Ovary (tissue), 9 donors: ENCODE data around the gene LYRM4. TPM values are rescaled to one million over a fixed set of nuclear protein-coding genes. Genes with fewer than 3 reads are reported as not detected.

Experiments
- DNase-seq, 5 donors: peaks; one replicate each; pipeline ENCODE4 v3.0.0-alpha.2; 2019 to 2020
- H3K27ac ChIP-seq, 2 donors: fragments of 200-600 bp; one replicate each; pipeline versions ENCODE4 v1.5.1 to v1.8.0; 2019 to 2022
- H3K27me3 ChIP-seq: fragments of 200-600 bp; one replicate; pipeline ENCODE4 v1.8.0; 2022
- H3K36me3 ChIP-seq: fragments of 200-600 bp; sonication (generic); one replicate; pipeline ENCODE4 v1.5.1; 2019
- H3K4me1 ChIP-seq: one replicate; pipeline ENCODE4 v1.8.1; 2013; ENCODE audit warnings: mild to moderate bottlenecking, moderate library complexity; ENCODE audit not compliant: insufficient read depth
- H3K4me3 ChIP-seq: fragments of 200-600 bp; sonication (generic); one replicate; pipeline ENCODE4 v1.5.1; 2017
- H3K9me3 ChIP-seq, 2 donors: fragments of 200-600 bp in 1 of 2; sonication (generic) in 1 of 2; one replicate each; pipeline versions ENCODE4 v1.5.1 to v1.8.1; 2013 to 2019; ENCODE audit warnings: mild to moderate bottlenecking in 1 of 2, moderate library complexity in 1 of 2
- EP300 ChIP-seq: sonication (generic); formaldehyde crosslinking; IDR thresholded peaks from one replicate; pipeline ENCODE4 v1.6.1; 2017; ENCODE audit warnings: antibody characterized with exemption
- POLR2A ChIP-seq: fragments of 450-650 bp; IDR thresholded peaks from one replicate; pipeline ENCODE4 v1.6.1; 2017; ENCODE audit warnings: antibody characterized with exemption, mild to moderate bottlenecking, moderate library complexity
- WGBS, 3 donors: extraction: QIAGEN DNeasy Blood & Tissue Kit in 1 of 3; methylation state at CpG; one replicate each; pipeline versions ENCODE4 v1.1.5 to v1.1.7; 2013 to 2017; 5-methylcytosine and 5-hydroxymethylcytosine counted together
- intact Hi-C, 4 donors: fragments of 100-400 bp; cut with DNase I; formaldehyde crosslinking; loops; one replicate each; pipeline versions ENCODE4 v1.11.0 to v1.15.1; 2022 to 2023
- polyA plus RNA-seq, 2 donors: library from polyadenylated mRNA; stranded (reverse); fragments of 200-250 nt in 1 of 2; fragments of 350-450 nt in 1 of 2; fragmentation: Illumina TruSeq in 1 of 2; extraction: RNeasy Lipid Tissue Mini Kit (QIAGEN cat#74804) in 1 of 2; gene quantifications; one replicate each; pipeline ENCODE4 v1.2.3, GENCODE V29; 2013 to 2014
- total RNA-seq, 7 donors: library from RNA; depleted of rRNA in 2 of 7; stranded (reverse); fragments of >200 nt in 2 of 7; fragmentation: NEBNext Ultra II Directional in 3 of 7; extraction: Animal tissue kit (Norgen Biotek cat#: 25700) in 3 of 7; gene quantifications; one replicate each; pipeline versions ENCODE4 v1.1.0 to v1.2.4, GENCODE V29; 2016 to 2023
- TF ChIP-seq, protein P1 (sequence below), 3 donors: fragments of 450-650 bp in 2 of 3; fragments of 200-600 bp in 1 of 3; IDR thresholded peaks; one replicate each; pipeline versions ENCODE4 v1.5.1 to v1.8.0; 2016 to 2022; ENCODE audit warnings: antibody characterized with exemption in 3 of 3, mild to moderate bottlenecking in 1 of 3
- donor health status: DM: no; HTN: no; CAD: no; lungs with moderate emphysema.
- donor health status: DM: no; HTN: no; CAD: no.
- donor health status: Bipolar disorder and iron deficiency.
- donor health status: DM: yes; HTN: yes; CAD: no.
- donor health status: DM: no; HTN: no; CAD: no.
- donor health status: DM: yes; HTN: yes; CAD: no.

LYRM4 gene
- total and polyA plus RNA-seq, 9 donors, result 28.0 to 38.2 (median 33.6) TPM

DNA sequence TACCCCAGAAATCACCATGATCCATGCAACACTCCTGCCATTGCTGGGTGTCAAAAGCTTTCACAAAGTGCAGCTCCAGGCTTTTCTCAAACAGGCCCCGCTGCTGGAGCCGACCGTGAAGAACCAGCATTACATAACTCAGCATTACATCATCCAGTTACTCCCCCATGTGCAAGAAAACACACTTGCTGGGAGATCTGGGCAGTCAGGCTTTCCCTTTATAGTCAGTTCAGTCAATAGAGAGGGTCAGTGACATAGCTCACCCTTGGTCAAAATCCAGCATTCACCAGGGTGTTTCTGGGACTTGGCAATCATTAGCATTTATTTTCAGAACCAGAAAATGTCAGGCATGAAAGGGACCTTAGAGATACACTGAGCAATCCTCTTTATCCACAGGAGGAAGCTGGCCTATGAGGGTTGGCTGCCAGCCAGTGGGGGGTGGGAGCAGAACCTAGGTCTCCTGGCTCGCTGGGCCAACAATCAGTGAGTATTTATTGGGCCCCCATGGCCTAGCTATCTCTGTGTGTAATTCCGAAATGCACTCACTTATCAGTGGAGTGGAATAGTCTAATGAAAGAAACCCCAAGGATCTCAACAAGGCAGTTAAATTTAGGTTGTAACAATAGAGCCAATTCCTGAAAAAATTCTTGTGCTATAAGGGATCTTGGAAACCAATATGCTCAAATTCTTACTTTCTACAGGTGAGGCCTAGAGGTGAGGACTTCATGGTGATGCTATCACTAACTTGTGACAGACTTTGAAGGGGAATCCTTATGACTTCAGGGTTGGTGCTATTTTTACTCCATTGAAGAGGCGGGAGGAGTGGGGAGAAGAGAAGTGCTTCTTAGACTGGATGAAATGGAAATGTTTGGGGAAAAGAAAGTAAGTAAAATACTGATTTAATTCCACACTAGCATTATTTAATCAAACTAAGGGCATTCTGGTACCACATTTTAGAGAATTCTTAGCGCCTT, 54.6 kb downstream of the LYRM4 start:
- H3K9me3 ChIP-seq, result no peaks in the 10 kb centered on the region
- WGBS, 3 donors, result 28 to 29% (median 28%) methylated on average over 7 of the region's 7 CpGs
- no peak for TF ChIP-seq EP300
- no peak for TF ChIP-seq POLR2A
- no peaks in the 10 kb centered on the region for H3K27me3 ChIP-seq
- H3K4me3 ChIP-seq, result no peak overlapping the region
- peak; percentile 75 to 87 (median 79) for DNase-seq
- no peaks in the 10 kb centered on the region for H3K36me3 ChIP-seq
- peaks cover 13% of the 10 kb centered on the region for H3K4me1 ChIP-seq
- intact Hi-C loops, result loop anchor here in 1 of 4 donors (10.0 kb wide), 1 partner anchor 59 kb away; the partner anchor contains the start of genes FARS2 and LYRM4
- H3K27ac ChIP-seq, result peak overlapping the region in 1 of 2 donors; percentile 73

DNA sequence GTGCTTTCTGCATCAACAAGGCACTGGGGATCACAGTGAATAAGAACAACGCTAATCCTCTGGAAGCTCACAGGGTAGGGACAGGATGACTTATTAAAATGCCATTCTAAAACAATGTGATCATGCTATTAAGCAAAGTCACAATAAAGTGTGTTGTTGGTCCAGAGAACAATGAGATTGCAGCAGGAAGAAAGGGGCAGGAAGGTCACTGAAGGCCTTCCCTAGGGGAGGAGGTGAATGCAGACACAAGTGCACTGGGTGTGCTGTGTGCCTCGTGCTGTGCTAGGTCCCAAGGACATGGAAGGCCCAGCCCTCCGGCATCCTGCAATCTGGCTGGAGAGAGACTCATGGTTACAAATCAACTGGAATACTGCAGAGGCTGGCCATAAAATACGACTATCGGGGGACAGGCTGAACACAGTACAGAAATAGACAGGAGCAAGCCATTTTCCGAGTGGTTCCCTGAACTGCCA, 55.7 kb downstream of the LYRM4 start:
- 25 to 52% (median 38%) methylated on average over 6 of the region's 6 CpGs for WGBS, 3 donors
- no peak for TF ChIP-seq EP300
- TF ChIP-seq POLR2A, result no peak
- TF ChIP-seq, protein P1, sequence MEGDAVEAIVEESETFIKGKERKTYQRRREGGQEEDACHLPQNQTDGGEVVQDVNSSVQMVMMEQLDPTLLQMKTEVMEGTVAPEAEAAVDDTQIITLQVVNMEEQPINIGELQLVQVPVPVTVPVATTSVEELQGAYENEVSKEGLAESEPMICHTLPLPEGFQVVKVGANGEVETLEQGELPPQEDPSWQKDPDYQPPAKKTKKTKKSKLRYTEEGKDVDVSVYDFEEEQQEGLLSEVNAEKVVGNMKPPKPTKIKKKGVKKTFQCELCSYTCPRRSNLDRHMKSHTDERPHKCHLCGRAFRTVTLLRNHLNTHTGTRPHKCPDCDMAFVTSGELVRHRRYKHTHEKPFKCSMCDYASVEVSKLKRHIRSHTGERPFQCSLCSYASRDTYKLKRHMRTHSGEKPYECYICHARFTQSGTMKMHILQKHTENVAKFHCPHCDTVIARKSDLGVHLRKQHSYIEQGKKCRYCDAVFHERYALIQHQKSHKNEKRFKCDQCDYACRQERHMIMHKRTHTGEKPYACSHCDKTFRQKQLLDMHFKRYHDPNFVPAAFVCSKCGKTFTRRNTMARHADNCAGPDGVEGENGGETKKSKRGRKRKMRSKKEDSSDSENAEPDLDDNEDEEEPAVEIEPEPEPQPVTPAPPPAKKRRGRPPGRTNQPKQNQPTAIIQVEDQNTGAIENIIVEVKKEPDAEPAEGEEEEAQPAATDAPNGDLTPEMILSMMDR (IDR thresholded peaks at IDR 0.05), result no peak
- peaks cover 15% of the 10 kb centered on the region for H3K4me1 ChIP-seq
- no peak overlapping the region for H3K4me3 ChIP-seq
- peak overlapping the region in 1 of 2 donors; percentile 73 for H3K27ac ChIP-seq
- intact Hi-C loops, result loop anchor here in 1 of 4 donors (10.0 kb wide), 1 partner anchor 60 kb away; the partner anchor contains the start of genes FARS2 and LYRM4
- no peaks in the 10 kb centered on the region for H3K36me3 ChIP-seq
- no peaks in the 10 kb centered on the region for H3K9me3 ChIP-seq
- DNase-seq, result peak in 4 of 5 donors; percentile 16 to 41 (median 26)
- H3K27me3 ChIP-seq, result no peaks in the 10 kb centered on the region

DNA sequence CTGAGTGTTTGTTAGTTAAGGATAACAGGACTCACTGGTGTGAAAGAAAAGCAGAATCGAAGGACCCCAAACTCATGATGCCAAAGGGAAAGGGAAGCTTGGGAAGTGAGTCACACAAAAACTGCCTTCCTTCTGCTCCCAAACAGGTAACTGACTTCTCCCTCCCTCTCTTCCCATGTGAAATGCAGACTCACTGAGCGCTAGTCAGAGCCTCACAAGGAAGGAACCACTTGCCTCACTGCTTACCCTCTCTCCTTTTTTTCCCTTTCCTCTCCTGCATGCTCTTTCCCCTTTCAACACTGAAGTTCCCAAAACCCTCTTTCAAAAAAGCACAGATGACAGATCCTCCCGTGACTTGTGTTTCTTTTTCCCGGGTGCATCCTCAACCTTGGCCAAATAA, 56.4 kb downstream of the LYRM4 start:
- WGBS, 3 donors, result 84 to 93% (median 88%) methylated on average over 4 of the region's 4 CpGs
- Histone ChIP-seq H3K36me3 (no peaks in the 10 kb centered on the region), H3K9me3 (no peaks in the 10 kb centered on the region), H3K27me3 (no peaks in the 10 kb centered on the region), H3K27ac (peak overlapping the region in 1 of 2 donors; percentile 73), H3K4me3 (no peak overlapping the region), H3K4me1 (peaks cover 16% of the 10 kb centered on the region)
- intact Hi-C loops, result loop anchor here in 1 of 4 donors (10.0 kb wide), 1 partner anchor 60 kb away; the partner anchor contains the start of genes FARS2 and LYRM4
- no peak for TF ChIP-seq EP300
- TF ChIP-seq, protein P1 (IDR thresholded peaks at IDR 0.05), result no peak
- no peak for TF ChIP-seq POLR2A
- DNase-seq, result no peak

DNA sequence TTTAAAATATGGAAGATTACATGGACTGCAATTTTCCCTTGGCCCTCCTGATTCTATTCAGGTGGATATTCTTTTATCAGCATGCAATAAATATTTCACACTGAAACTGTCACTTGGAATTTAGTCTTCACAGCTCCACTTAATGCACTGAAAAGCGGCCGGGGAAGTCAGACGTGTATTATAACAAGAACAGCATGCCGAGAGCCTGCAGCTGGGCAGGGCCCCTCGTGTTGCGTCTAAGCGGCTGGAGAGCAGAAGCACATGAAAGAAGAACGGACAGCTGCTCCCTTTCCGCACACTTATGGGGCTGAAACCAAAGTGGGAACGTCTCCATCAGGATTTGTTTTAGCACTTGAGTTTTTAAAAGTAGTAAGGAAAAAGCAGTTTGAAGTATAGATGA, 57.2 kb downstream of the LYRM4 start:
- 65 to 77% (median 74%) methylated on average over 10 of the region's 10 CpGs for WGBS, 3 donors
- H3K27ac ChIP-seq, result peak overlapping the region in 1 of 2 donors; percentile 73

DNA sequence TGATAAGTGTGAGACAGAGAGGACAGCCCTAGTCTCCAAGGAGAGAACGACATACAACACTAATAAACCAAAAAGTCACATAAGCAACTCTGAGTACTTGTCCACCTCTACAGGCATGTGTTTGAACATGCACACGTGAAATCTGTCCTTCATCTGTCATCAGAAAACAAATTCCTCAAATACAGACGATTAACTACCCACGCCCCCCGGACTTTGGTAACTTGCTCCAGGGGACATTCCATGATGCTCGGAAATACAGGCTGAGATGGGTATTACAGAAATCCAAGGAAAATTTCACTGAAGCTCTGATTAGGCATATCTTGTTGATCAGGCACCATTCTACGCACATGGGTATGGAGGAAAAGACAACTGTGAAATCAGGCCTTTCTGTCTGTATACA, 57.8 kb downstream of the LYRM4 start:
- Histone ChIP-seq H3K36me3 (no peaks in the 10 kb centered on the region), H3K9me3 (no peaks in the 10 kb centered on the region), H3K27ac (no peak overlapping the region), H3K27me3 (no peaks in the 10 kb centered on the region), H3K4me1 (peaks cover 16% of the 10 kb centered on the region), H3K4me3 (no peak overlapping the region)
- DNase-seq, result no peak
- TF ChIP-seq POLR2A, result no peak
- TF ChIP-seq EP300, result no peak
- TF ChIP-seq, protein P1 (IDR thresholded peaks at IDR 0.05), result no peak
- 96 to 98% (median 97%) methylated on average over 7 of the region's 7 CpGs for WGBS, 3 donors
- intact Hi-C loops, result loop anchor here in 1 of 4 donors (10.0 kb wide), 1 partner anchor 62 kb away; the partner anchor contains the start of genes FARS2 and LYRM4

More for the DNA sequence above, 57.2 kb downstream of the LYRM4 start:
- intact Hi-C loops, result loop anchor here in 1 of 4 donors (10.0 kb wide), 1 partner anchor 61 kb away; the partner anchor contains the start of genes FARS2 and LYRM4
- H3K4me3 ChIP-seq, result no peak overlapping the region
- peaks cover 16% of the 10 kb centered on the region for H3K4me1 ChIP-seq
- no peak for DNase-seq
- TF ChIP-seq POLR2A, result no peak
- H3K36me3 ChIP-seq, result no peaks in the 10 kb centered on the region
- no peaks in the 10 kb centered on the region for H3K27me3 ChIP-seq
- no peaks in the 10 kb centered on the region for H3K9me3 ChIP-seq
